ENCODE measurements around the gene TANC1.

GRCh38 chr2:158997037-158997790, 28.8 kb downstream of the TANC1 start:
- TF ChIP-seq EHMT2 (IDR thresholded peaks at IDR 0.05; ENCODE audit: low read depth) = no peak
- no peak for TF ChIP-seq RARB (CRISPR knock-in tag; IDR thresholded peaks at IDR 0.05)
- TF ChIP-seq BCL3 (IDR thresholded peaks at IDR 0.05) = no peak
- no peak for TF ChIP-seq MAFK (IDR thresholded peaks at IDR 0.05; ENCODE audit: partially characterized antibody)
- no peak for TF ChIP-seq CTCF (IDR thresholded peaks at IDR 0.05)

Measured in A549 (cell line).